Nephron progenitor cell (in vitro differentiated cells): Measurements from ENCODE around the gene HS6ST2.
A peak's percentile ranks its signal among the peaks of the same experiment; 100 is the strongest.

Experiments used
- DNase-seq: peaks from one replicate; pipeline ENCODE4 v3.0.0; 2021
- H3K27ac Mint-ChIP-seq: 2 replicates; pipeline ENCODE4 v1.8.0; 2021; ENCODE audit warnings: mild to moderate bottlenecking, moderate library complexity, mixed read lengths
- H3K27me3 Mint-ChIP-seq: 2 replicates; pipeline ENCODE4 v1.8.0; 2021; ENCODE audit warnings: mild to moderate bottlenecking, low read depth, mixed read lengths; ENCODE audit not compliant: poor library complexity
- H3K36me3 Mint-ChIP-seq: 2 replicates; pipeline ENCODE4 v1.8.0; 2021; ENCODE audit warnings: low read depth, mixed read lengths
- H3K4me1 Mint-ChIP-seq: 2 replicates; pipeline ENCODE4 v1.8.0; 2021; ENCODE audit warnings: mixed read lengths
- H3K4me3 Mint-ChIP-seq: 2 replicates; pipeline ENCODE4 v1.8.0; 2021; ENCODE audit warnings: mild to moderate bottlenecking, moderate library complexity, mixed read lengths
- H3K9me3 Mint-ChIP-seq: 2 replicates; pipeline ENCODE4 v1.8.0; 2021; ENCODE audit warnings: mild to moderate bottlenecking, moderate library complexity, mixed read lengths
- CTCF ChIP-seq: fragments of 200-600 bp; sonication (generic); IDR thresholded peaks from 2 replicates; pipeline ENCODE4 v1.5.0; 2021; ENCODE audit warnings: antibody characterized with exemption

HS6ST2 gene

GRCh38 chrX:132924426-132924825, 34.0 kb downstream of the HS6ST2 start:
- no peak for DNase-seq
- H3K4me3 Mint-ChIP-seq, result no peak overlapping the region

GRCh38 chrX:132918523-132918922, 39.9 kb downstream of the HS6ST2 start:
- H3K36me3 Mint-ChIP-seq, result peaks cover 23% of the 10 kb centered on the region
- H3K27me3 Mint-ChIP-seq, result no peaks in the 10 kb centered on the region
- DNase-seq, result no peak
- peaks cover 5% of the 10 kb centered on the region for H3K4me1 Mint-ChIP-seq
- H3K9me3 Mint-ChIP-seq, result peaks cover 12% of the 10 kb centered on the region
- no peak for TF ChIP-seq CTCF
- H3K27ac Mint-ChIP-seq, result no peak overlapping the region
- H3K4me3 Mint-ChIP-seq, result no peak overlapping the region

More at GRCh38 chrX:132924426-132924825, 34.0 kb downstream of the HS6ST2 start:
- Mint-ChIP-seq H3K9me3 (peaks cover 15% of the 10 kb centered on the region), H3K27ac (peak overlapping the region; percentile 57), H3K36me3 (peaks cover 28% of the 10 kb centered on the region), H3K27me3 (peaks cover 4% of the 10 kb centered on the region), H3K4me1 (peaks cover 21% of the 10 kb centered on the region)
- no peak for TF ChIP-seq CTCF

GRCh38 chrX:132916349-132916748, 42.1 kb downstream of the HS6ST2 start:
- Mint-ChIP-seq H3K27me3 (no peaks in the 10 kb centered on the region), H3K27ac (no peak overlapping the region), H3K4me1 (peaks cover 5% of the 10 kb centered on the region), H3K9me3 (peaks cover 25% of the 10 kb centered on the region), H3K36me3 (peaks cover 27% of the 10 kb centered on the region), H3K4me3 (no peak overlapping the region)
- no peak for DNase-seq
- no peak for TF ChIP-seq CTCF

- TF ChIP-seq CTCF, result no peak
- Mint-ChIP-seq H3K9me3 (peaks cover 25% of the 10 kb centered on the region), H3K27me3 (no peaks in the 10 kb centered on the region), H3K36me3 (peaks cover 26% of the 10 kb centered on the region), H3K4me3 (no peak overlapping the region), H3K27ac (no peak overlapping the region), H3K4me1 (peaks cover 10% of the 10 kb centered on the region)
- no peak for DNase-seq
Observed at GRCh38 chrX:132909643-132910042, 48.8 kb downstream of the HS6ST2 start.

GRCh38 chrX:132908891-132909290, 49.5 kb downstream of the HS6ST2 start:
- peaks cover 21% of the 10 kb centered on the region for H3K9me3 Mint-ChIP-seq
- H3K4me3 Mint-ChIP-seq, result no peak overlapping the region
- H3K27ac Mint-ChIP-seq, result no peak overlapping the region
- H3K36me3 Mint-ChIP-seq, result peaks cover 22% of the 10 kb centered on the region
- DNase-seq, result no peak
- no peaks in the 10 kb centered on the region for H3K27me3 Mint-ChIP-seq
- TF ChIP-seq CTCF, result no peak
- peaks cover 10% of the 10 kb centered on the region for H3K4me1 Mint-ChIP-seq

GRCh38 chrX:132900633-132901293, 57.7 kb downstream of the HS6ST2 start:
- no peaks in the 10 kb centered on the region for H3K27me3 Mint-ChIP-seq
- no peak overlapping the region for H3K4me3 Mint-ChIP-seq
- TF ChIP-seq CTCF, result no peak

More at GRCh38 chrX:132900633-132901293, 57.7 kb downstream of the HS6ST2 start:
- Mint-ChIP-seq H3K27ac (no peak overlapping the region), H3K9me3 (peaks cover 8% of the 10 kb centered on the region), H3K36me3 (peaks cover 15% of the 10 kb centered on the region), H3K4me1 (peaks cover 11% of the 10 kb centered on the region)
- DNase-seq, result no peak
